ENCODE results near the gene LRMDA. TPM values are rescaled to one million over a fixed set of nuclear protein-coding genes. Genes with fewer than 3 reads are reported as not detected.
A peak's percentile ranks its signal among the peaks of the same experiment; 100 is the strongest.

LRMDA gene
- total RNA-seq, 1 donor from 2014 or later: 18.7 TPM

DNA sequence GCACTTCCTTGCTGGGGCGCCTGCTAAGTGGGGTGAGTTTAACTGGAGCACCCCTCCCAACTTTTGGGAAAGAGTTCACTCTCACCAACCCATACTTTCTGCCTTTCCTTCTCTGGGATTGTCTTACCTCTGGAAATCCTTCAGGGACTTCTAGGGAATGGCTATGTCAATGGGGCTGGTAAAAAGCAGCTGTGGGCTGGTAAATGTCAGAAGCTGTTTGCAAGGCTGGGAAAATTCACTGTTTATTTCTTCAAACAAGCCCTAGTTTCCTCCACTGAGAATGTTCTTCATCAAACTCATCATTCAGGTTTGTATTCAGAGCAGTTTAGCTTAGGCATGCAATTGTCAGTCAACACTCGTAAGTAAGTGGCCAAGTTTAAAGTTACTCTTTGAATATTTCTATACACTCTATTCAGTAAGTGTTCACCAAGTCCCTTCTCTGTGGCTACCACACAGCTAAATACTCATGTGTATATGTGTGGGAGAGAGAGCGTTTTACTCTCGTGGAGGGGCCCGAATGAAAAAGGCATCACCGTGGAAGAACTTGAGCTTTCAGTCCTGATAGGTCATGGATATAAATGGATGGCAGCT, 654.8 kb downstream of the LRMDA start:
- DNase-seq (ENCODE audit: low read depth): no peak
- no peak for TF ChIP-seq CTCF (IDR thresholded peaks at IDR 0.05; ENCODE audit: insufficient read depth, low read length, poor library complexity, severe bottlenecking)
- no peak overlapping the region for H3K4me3 ChIP-seq (ENCODE audit: low read depth, low read length)
- no peaks in the 10 kb centered on the region for H3K27me3 ChIP-seq (ENCODE audit: control insufficient read depth, insufficient read depth, low read length)
- H3K36me3 ChIP-seq (ENCODE audit: control insufficient read depth, insufficient read depth, low read length): no peaks in the 10 kb centered on the region

DNA sequence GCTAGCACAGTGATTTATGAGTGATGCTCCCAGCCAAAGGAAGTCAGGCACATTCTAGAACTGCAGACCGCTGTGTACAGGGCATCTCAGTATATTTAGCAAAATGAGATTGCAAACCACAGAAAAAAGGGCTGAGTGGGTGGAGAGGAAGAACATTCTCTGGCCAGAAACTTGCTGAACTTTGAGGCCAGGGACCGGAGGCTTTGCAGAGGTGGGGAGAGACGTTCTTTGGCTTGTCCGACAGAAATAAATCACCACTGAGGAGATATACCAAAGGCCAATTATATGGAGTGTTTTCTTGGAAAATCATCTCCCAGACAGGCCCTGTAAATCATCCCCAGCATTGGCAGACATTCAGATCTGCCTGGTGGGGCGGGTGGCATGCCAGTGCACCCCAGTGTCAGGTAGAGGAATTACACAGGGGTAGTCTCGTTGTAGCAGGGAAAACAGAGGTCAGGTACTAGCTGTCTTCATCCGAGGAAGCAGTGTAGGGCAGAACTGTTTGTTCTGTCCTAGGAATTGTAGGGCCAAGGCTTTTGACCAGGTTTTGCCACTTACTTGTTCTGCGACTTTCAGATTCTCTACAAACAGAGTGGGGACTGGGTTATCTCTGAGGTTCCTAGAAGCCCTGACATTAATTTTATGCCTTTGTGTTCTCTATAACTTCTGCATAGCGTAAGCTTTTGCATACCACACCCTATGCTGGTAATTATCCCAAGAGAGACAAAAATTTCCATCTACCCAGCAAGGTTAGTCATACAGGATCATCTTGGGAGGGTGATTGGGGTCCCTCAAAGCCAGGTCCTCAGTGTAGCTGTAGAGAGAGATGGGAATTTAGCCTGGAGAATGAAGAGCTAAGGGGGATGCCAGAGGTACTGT, 655.6 kb downstream of the LRMDA start:
- TF ChIP-seq CTCF (IDR thresholded peaks at IDR 0.05; ENCODE audit: insufficient read depth, low read length, poor library complexity, severe bottlenecking): peak; percentile 66
- Histone ChIP-seq H3K27me3 (ENCODE audit: control insufficient read depth, insufficient read depth, low read length) (no peaks in the 10 kb centered on the region), H3K36me3 (ENCODE audit: control insufficient read depth, insufficient read depth, low read length) (no peaks in the 10 kb centered on the region)

DNA sequence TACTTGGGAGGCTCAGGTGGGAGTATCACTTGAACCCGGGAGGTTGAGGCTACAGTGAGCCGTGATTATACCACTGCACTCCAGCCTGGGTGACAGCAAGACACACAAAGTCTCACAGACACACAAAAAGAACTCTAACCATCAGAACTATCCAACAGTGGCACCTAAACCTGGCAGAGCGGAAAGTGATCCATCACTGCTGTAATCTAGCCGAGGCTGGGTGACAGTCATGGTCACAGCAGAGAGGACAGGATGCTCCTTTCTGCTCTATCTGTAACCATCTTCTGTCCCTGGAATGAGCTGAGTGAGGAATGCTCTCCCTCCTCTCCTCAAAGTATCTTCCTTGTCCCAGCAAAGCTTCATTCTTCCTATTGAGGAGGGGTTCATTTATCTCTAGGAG, 656.6 kb downstream of the LRMDA start:
- H3K36me3 ChIP-seq (ENCODE audit: control insufficient read depth, insufficient read depth, low read length): no peaks in the 10 kb centered on the region
- no peaks in the 10 kb centered on the region for H3K27me3 ChIP-seq (ENCODE audit: control insufficient read depth, insufficient read depth, low read length)
- DNase-seq (ENCODE audit: low read depth): no peak
- no peak overlapping the region for H3K4me3 ChIP-seq (ENCODE audit: low read depth, low read length)
- TF ChIP-seq CTCF (IDR thresholded peaks at IDR 0.05; ENCODE audit: insufficient read depth, low read length, poor library complexity, severe bottlenecking): no peak

More for the DNA sequence above, 655.6 kb downstream of the LRMDA start:
- H3K4me3 ChIP-seq (ENCODE audit: low read depth, low read length): no peak overlapping the region
- DNase-seq (ENCODE audit: low read depth): peak; percentile 45

- no peak overlapping the region for H3K4me3 ChIP-seq (ENCODE audit: low read depth, low read length)
- no peak for DNase-seq (ENCODE audit: low read depth)
- H3K36me3 ChIP-seq (ENCODE audit: control insufficient read depth, insufficient read depth, low read length): no peaks in the 10 kb centered on the region
- no peaks in the 10 kb centered on the region for H3K27me3 ChIP-seq (ENCODE audit: control insufficient read depth, insufficient read depth, low read length)
- no peak for TF ChIP-seq CTCF (IDR thresholded peaks at IDR 0.05; ENCODE audit: insufficient read depth, low read length, poor library complexity, severe bottlenecking)
Measured at GRCh38 chr10:76088980-76089379, 657.6 kb downstream of the LRMDA start.

- no peak for DNase-seq (ENCODE audit: low read depth)
- no peaks in the 10 kb centered on the region for H3K27me3 ChIP-seq (ENCODE audit: control insufficient read depth, insufficient read depth, low read length)
- TF ChIP-seq CTCF (IDR thresholded peaks at IDR 0.05; ENCODE audit: insufficient read depth, low read length, poor library complexity, severe bottlenecking): no peak
Measured at GRCh38 chr10:76089556-76090180, 658.2 kb downstream of the LRMDA start.

More at GRCh38 chr10:76089556-76090180, 658.2 kb downstream of the LRMDA start:
- Histone ChIP-seq H3K4me3 (ENCODE audit: low read depth, low read length) (no peak overlapping the region), H3K36me3 (ENCODE audit: control insufficient read depth, insufficient read depth, low read length) (no peaks in the 10 kb centered on the region)
